Measurements from ENCODE around the gene CCDC187.

CCDC187 gene

GRCh38 chr9:136311051-136312008 is 7.4 kb upstream of the CCDC187 start:
- no peak for DNase-seq (ENCODE audit: low read depth)
- no peak overlapping the region for H3K4me3 ChIP-seq (ENCODE audit: low read depth, low read length)
- TF ChIP-seq CTCF (IDR thresholded peaks at IDR 0.05; ENCODE audit: low read depth, low read length, missing control alignments), result no peak

DNA sequence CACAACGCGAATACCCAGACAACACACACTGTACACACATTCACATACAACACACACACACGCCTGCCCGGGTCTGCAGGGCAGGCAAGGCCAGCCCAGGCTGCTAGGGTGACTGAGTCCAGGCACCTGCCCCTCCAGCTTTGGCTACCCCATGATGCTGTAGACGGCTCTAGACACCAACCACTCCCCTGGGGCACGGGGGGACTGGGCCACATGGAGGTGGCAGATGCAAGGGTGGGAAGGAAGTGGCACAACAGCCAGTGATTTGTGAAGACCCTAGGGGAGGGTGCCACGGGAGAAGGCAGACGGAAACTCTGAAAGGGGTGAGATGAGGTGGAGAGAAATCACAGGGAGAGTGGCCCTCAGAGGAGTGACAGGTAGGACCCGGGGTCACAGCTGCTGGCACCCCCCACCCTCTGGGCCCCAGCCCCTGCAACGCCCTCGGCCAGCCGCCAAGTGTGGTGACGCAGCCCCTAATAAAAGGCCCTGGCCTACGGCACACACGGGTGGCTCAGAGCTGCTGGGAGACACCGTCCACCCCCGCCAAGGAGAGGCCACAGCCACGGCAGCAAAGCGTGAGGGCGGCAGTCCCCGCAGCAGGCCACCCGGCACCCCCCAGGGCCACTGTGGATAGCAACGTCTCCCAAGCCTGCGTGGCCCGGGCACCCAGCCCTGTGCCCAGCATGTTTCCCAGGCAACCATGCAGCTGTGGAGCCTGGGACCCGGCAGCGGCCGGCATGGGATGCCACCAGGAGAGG is 6.6 kb upstream of the CCDC187 start:
- H3K4me3 ChIP-seq (ENCODE audit: low read depth, low read length), result no peak overlapping the region
- DNase-seq (ENCODE audit: low read depth), result no peak
- no peak for TF ChIP-seq CTCF (IDR thresholded peaks at IDR 0.05; ENCODE audit: low read depth, low read length, missing control alignments)

- TF ChIP-seq CTCF (IDR thresholded peaks at IDR 0.05; ENCODE audit: low read depth, low read length, missing control alignments), result no peak
- DNase-seq (ENCODE audit: low read depth), result no peak
- no peak overlapping the region for H3K4me3 ChIP-seq (ENCODE audit: low read depth, low read length)
Observed at GRCh38 chr9:136309806-136310220, 5.9 kb upstream of the CCDC187 start.

DNA sequence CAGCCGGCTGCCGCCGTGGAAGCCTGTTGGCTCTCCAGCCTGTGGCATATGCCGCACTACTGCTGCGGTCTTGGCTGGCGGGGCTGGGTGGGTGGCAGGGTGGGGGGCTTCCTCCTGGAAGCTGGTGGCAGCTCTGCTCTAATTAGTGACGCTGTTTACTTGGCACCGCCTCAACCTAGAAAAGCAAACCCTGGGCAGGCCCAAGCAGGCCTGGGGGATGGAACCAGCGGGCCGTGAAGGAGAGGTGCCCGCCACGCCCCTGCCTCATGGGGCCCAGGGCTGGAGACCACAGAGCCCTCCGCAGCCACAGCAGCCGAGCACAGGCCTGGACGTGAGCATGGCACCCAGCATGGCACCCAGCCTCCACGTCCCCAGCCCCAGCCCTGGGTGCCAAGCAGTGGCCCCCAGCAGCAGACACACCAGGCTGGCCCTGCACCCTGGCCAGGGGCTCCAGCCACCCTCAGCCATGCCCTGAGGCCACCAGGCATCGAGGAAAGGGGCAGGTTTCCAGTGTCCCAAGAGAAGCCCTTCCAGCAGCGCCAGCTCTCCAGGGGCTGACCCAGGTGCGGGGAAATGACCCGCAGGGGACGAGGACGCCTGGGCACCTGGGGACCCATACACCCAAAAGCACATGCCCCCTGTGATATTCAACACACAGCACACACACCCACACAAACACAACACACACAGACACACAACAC is 5.4 kb upstream of the CCDC187 start:
- H3K4me3 ChIP-seq (ENCODE audit: low read depth, low read length), result no peak overlapping the region
- no peak for TF ChIP-seq CTCF (IDR thresholded peaks at IDR 0.05; ENCODE audit: low read depth, low read length, missing control alignments)
- DNase-seq (ENCODE audit: low read depth), result no peak

DNA sequence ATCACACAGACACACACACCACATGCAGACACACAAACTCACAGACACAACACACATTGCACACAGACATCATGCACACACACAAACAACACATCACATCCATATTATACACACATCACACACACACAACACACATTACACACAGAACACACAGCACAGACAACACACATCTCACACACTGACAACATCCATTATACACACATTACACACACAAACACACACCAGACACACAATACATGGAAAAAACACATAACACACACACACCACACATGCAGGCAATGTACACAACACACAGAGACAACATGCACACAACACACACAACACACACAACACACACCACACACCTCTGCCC is 4.8 kb upstream of the CCDC187 start:
- no peak overlapping the region for H3K4me3 ChIP-seq (ENCODE audit: low read depth, low read length)
- TF ChIP-seq CTCF (IDR thresholded peaks at IDR 0.05; ENCODE audit: low read depth, low read length, missing control alignments), result no peak
- DNase-seq (ENCODE audit: low read depth), result no peak

DNA sequence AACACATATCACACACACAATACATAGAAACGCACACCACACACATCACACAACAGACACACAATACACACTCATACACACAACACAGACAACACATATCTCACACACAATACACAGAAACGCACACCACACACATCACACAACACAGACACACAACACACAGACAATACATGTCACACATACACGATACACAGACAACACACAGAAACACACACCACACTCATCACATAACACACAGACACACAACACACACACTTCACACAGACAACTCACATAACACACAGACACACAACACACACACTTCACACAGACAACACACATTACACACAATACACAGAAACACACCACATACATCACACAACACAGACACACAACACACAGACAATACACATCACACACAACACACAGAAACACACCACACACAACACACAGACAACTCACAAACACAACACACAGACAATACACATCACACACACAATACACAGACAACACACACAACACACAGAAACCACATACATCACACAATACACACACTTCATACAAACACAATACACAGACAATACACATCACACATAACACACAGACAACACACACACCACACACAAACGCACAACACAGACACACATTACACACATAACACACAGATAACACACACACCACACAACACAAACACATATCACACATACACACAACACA is 4.3 kb upstream of the CCDC187 start:
- DNase-seq (ENCODE audit: low read depth), result no peak
- H3K4me3 ChIP-seq (ENCODE audit: low read depth, low read length), result no peak overlapping the region
- TF ChIP-seq CTCF (IDR thresholded peaks at IDR 0.05; ENCODE audit: low read depth, low read length, missing control alignments), result no peak

All from GM12864 (cell line).